SK-N-SH treated with all-trans-retinoic acid at 6 μM for 48 hours (cell line): ENCODE results near the gene SRPK3.

Experiments used
- ATAC-seq: fragments of 200-7000 bp; cut with Tn5 transposase; 3 replicates; pipeline ENCODE4 v1.9.1; 2020; ENCODE audit warnings: mild to moderate bottlenecking, moderate library complexity
- ARNTL ChIP-seq: fragments of 450-650 bp; formaldehyde crosslinking; IDR thresholded peaks from 2 replicates; pipeline ENCODE4 v1.5.0; 2020; ENCODE audit warnings: low read depth, mild to moderate bottlenecking, moderate library complexity, borderline replicate concordance
- BACH2 ChIP-seq: fragments of 250-450 bp; sonication (Bioruptor Pico); IDR thresholded peaks from 2 replicates; pipeline ENCODE4 v1.9.0; 2021; ENCODE audit warnings: mild to moderate bottlenecking, borderline replicate concordance
- CREB5 ChIP-seq: fragments of 250-450 bp; sonication (Bioruptor Pico); IDR thresholded peaks from 2 replicates; pipeline ENCODE4 v1.5.1; 2020; ENCODE audit warnings: low read depth, mild to moderate bottlenecking, moderate library complexity
- CSDC2 ChIP-seq: fragments of 250-450 bp; sonication (Bioruptor Pico); IDR thresholded peaks from 2 replicates; pipeline ENCODE4 v1.5.0; 2020; ENCODE audit warnings: mild to moderate bottlenecking, moderate library complexity
- ESRRG ChIP-seq: fragments of 250-450 bp; sonication (Bioruptor Pico); IDR thresholded peaks from 2 replicates; pipeline ENCODE4 v1.6.1; 2021; ENCODE audit warnings: mild to moderate bottlenecking
- GLIS3 ChIP-seq: fragments of 250-450 bp; sonication (Bioruptor Pico); IDR thresholded peaks from 2 replicates; pipeline ENCODE4 v1.5.0; 2020; ENCODE audit warnings: mild to moderate bottlenecking, moderate library complexity
- ISL1 ChIP-seq: fragments of 250-450 bp; sonication (Bioruptor Pico); IDR thresholded peaks from 2 replicates; pipeline ENCODE4 v2.1.2; 2022; ENCODE audit warnings: mild to moderate bottlenecking, moderate library complexity
- PATZ1 ChIP-seq: fragments of 250-450 bp; sonication (Bioruptor Pico); IDR thresholded peaks from 2 replicates; pipeline ENCODE4 v1.8.0; 2020; ENCODE audit warnings: mild to moderate bottlenecking, moderate library complexity, borderline replicate concordance
- POU6F1 ChIP-seq: fragments of 250-450 bp; sonication (Bioruptor Pico); IDR thresholded peaks from 2 replicates; pipeline ENCODE4 v1.8.0; 2021; ENCODE audit warnings: low read depth, mild to moderate bottlenecking, moderate library complexity, borderline replicate concordance
- PPARA ChIP-seq: fragments of 250-450 bp; sonication (Bioruptor Pico); IDR thresholded peaks from 2 replicates; pipeline ENCODE4 v1.5.0; 2020; ENCODE audit warnings: mild to moderate bottlenecking, borderline replicate concordance
- RARB ChIP-seq: fragments of 250-450 bp; sonication (Bioruptor Pico); IDR thresholded peaks from 2 replicates; pipeline ENCODE4 v1.8.0; 2021; ENCODE audit warnings: mild to moderate bottlenecking, moderate library complexity
- TCF4 ChIP-seq: fragments of 250-450 bp; sonication (Bioruptor Pico); IDR thresholded peaks from 2 replicates; pipeline ENCODE4 v1.8.0; 2021; ENCODE audit warnings: mild to moderate bottlenecking, moderate library complexity, borderline replicate concordance
- TOX ChIP-seq: fragments of 250-450 bp; sonication (Bioruptor Pico); IDR thresholded peaks from 2 replicates; pipeline ENCODE4 v1.8.0; 2021; ENCODE audit warnings: mild to moderate bottlenecking, moderate library complexity, borderline replicate concordance
- ZC3H10 ChIP-seq: fragments of 250-450 bp; sonication (Bioruptor Pico); IDR thresholded peaks from 2 replicates; pipeline ENCODE4 v1.5.1; 2021; ENCODE audit warnings: mild to moderate bottlenecking, moderate library complexity
- ZFP3 ChIP-seq: fragments of 250-450 bp; sonication (Bioruptor Pico); IDR thresholded peaks from 2 replicates; pipeline ENCODE4 v1.5.0; 2020; ENCODE audit warnings: mild to moderate bottlenecking, moderate library complexity
- ZNF565 ChIP-seq: fragments of 450-650 bp; formaldehyde crosslinking; conservative IDR thresholded peaks from 2 replicates; pipeline ENCODE4 v1.5.0; 2020; ENCODE audit warnings: low read depth, mild to moderate bottlenecking, moderate library complexity
- ZNF70 ChIP-seq: fragments of 450-650 bp; formaldehyde crosslinking; IDR thresholded peaks from 2 replicates; pipeline ENCODE4 v1.5.0; 2020; ENCODE audit warnings: mild to moderate bottlenecking, moderate library complexity
- ZNF8 ChIP-seq: fragments of 450-650 bp; formaldehyde crosslinking; IDR thresholded peaks from 2 replicates; pipeline ENCODE4 v1.5.0; 2020; ENCODE audit warnings: mild to moderate bottlenecking, moderate library complexity
- TF ChIP-seq, protein P1 (sequence below): fragments of 250-450 bp; sonication (Bioruptor Pico); IDR thresholded peaks from 2 replicates; pipeline ENCODE4 v1.5.1; 2021; ENCODE audit warnings: mild to moderate bottlenecking, moderate library complexity

Gene SRPK3

DNA sequence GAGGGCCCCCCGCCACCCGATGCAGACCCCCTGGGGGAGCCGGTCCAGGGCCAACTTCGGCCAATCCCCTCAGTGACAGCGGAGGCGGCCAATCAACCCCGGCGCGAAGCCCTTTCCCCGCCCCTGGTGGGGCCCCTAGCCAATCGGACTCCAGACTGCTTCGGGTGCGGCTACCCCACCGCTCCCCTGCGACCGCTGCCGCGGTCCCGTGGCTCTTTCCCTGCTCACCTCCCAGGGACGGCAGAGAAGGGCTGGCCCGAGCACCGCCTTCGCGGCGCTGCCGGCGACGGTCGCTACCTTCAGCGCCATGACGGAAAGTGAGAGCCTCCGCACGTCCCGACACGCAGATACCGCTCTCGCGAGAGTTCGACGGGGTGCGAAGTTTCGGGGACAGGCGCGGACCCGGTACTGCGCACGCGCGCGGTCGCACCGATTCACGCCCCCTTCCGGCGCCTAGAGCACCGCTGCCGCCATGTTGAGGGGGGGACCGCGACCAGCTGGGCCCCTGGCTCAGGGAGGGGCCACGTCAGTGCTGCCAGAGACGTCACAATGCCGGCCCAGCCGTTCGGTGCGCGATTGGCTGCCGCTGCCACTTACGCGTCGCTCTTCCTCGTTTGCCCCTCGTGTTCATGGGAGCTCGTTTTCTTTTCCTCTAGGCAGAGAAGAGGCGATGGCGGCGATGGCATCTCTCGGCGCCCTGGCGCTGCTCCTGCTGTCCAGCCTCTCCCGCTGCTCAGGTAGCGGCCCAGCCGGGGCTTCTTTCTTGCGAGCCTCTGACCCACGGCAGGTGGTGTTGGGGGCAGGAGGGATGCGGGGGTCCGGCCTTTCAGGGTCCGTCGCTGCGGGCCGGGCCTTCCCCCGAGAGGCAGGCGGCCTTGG lies 13.4 kb downstream of the SRPK3 start, which contains the start of the genes IDH3G and SSR4:
IDH3G (minus strand) TSS at position 358 of the 879 bp plus-strand sequence; CDS start at position 309, 49 bp downstream.
SSR4 (plus strand) TSS at position 651 of the 879 bp plus-strand sequence; CDS start at position 671, 20 bp downstream.
- peak; percentile 26; the same call in 1 of the 2 replicates for TF ChIP-seq PATZ1
- TF ChIP-seq CREB5, result no peak
- ATAC-seq, result peak; percentile 87

- TF ChIP-seq PPARA, result no peak
- no peak for TF ChIP-seq ZNF70
- no peak for TF ChIP-seq GLIS3 (CRISPR knock-in tag)
- TF ChIP-seq TOX (CRISPR knock-in tag), result no peak
- TF ChIP-seq RARB (CRISPR knock-in tag), result no peak
- TF ChIP-seq POU6F1, result no peak
- TF ChIP-seq ZC3H10 (CRISPR knock-in tag), result no peak
- TF ChIP-seq, protein P1, sequence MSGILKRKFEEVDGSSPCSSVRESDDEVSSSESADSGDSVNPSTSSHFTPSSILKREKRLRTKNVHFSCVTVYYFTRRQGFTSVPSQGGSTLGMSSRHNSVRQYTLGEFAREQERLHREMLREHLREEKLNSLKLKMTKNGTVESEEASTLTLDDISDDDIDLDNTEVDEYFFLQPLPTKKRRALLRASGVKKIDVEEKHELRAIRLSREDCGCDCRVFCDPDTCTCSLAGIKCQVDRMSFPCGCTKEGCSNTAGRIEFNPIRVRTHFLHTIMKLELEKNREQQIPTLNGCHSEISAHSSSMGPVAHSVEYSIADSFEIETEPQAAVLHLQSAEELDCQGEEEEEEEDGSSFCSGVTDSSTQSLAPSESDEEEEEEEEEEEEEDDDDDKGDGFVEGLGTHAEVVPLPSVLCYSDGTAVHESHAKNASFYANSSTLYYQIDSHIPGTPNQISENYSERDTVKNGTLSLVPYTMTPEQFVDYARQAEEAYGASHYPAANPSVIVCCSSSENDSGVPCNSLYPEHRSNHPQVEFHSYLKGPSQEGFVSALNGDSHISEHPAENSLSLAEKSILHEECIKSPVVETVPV, result no peak
- no peak for TF ChIP-seq ARNTL (CRISPR knock-in tag)
- TF ChIP-seq ESRRG, result no peak
- TF ChIP-seq ZNF8 (CRISPR knock-in tag), result no peak
- TF ChIP-seq PATZ1, result no peak
- TF ChIP-seq BACH2 (CRISPR knock-in tag), result no peak
- TF ChIP-seq ISL1, result no peak
- no peak for TF ChIP-seq CSDC2
- TF ChIP-seq CREB5, result no peak
- TF ChIP-seq TCF4, result no peak
- TF ChIP-seq ZNF565, result no peak
- no peak for TF ChIP-seq ZFP3
Measured at GRCh38 chrX:153794897-153795816, 14.3 kb downstream of the SRPK3 start.

More at GRCh38 chrX:153794897-153795816, 14.3 kb downstream of the SRPK3 start:
- ATAC-seq, result peak; percentile 9
